ENCODE data around the gene LRBA. TPM values are rescaled to one million over a fixed set of nuclear protein-coding genes. Genes with fewer than 3 reads are reported as not detected.
"Not testable (repeated sequence)": the region's sequence is repeated elsewhere in the genome, so short reads cannot be mapped to it uniquely, and the experiment has no call there.

The LRBA gene
- total and polyA plus RNA-seq, 2 donors (not counting 3 experiments of a cell fraction or from before 2014, with no cell fraction given): 18.0 to 35.1 TPM

GRCh38 chr4:150743564-150744342 lies 271.3 kb downstream of the LRBA start:
- CTCF ChIA-PET: no interaction called here
- DNase-seq (ENCODE audit: low read depth, low spot score): no peak
- Histone ChIP-seq H3K4me1 (ENCODE audit: control insufficient read depth, extremely low read depth, insufficient read depth, low read length) (peaks cover 16% of the 10 kb centered on the region), H3K9me1 (replicated peaks; ENCODE audit: control insufficient read depth, extremely low read depth, insufficient read depth, low read length) (no peaks in the 10 kb centered on the region), H3K9ac (replicated peaks; ENCODE audit: extremely low read depth, insufficient read depth, low read length) (no peak overlapping the region), H4K20me1 (replicated peaks; ENCODE audit: control insufficient read depth, extremely low read depth, insufficient read depth, low read length) (no peaks in the 10 kb centered on the region), H2AFZ (ENCODE audit: low read depth, low read length) (no peak overlapping the region), H3K79me2 (ENCODE audit: control insufficient read depth, insufficient read depth, low read length) (no peaks in the 10 kb centered on the region), H3K27me3 (ENCODE audit: control insufficient read depth in 2 of 2, insufficient read depth in 2 of 2, low read length in 2 of 2) (no peaks in the 10 kb centered on the region), H3K27ac (ENCODE audit: insufficient read depth, low read depth, low read length) (no peak overlapping the region), H3K9me3 (replicated peaks; ENCODE audit: control insufficient read depth, insufficient read depth, low read length) (no peaks in the 10 kb centered on the region), H3K36me3 (ENCODE audit: control insufficient read depth in 2 of 2, extremely low read depth in 1 of 2, insufficient read depth in 2 of 2, low read length in 2 of 2) (no peaks in the 10 kb centered on the region), H3K4me2 (ENCODE audit: insufficient read depth, low read length) (no peak overlapping the region), H3K4me3 (replicated peaks in 1 of 3; ENCODE audit: insufficient read depth in 1 of 3, low read depth in 1 of 3, low read length in 3 of 3) (no peak overlapping the region)
- no TSS peak for BruUV-seq (replicated peaks)
- dilution Hi-C loops (cut with MboI; ENCODE audit: extremely low pct_ligation_motif_present, low sequenced_read_pairs) (no loop called here), intact Hi-C loops (cut with micrococcal nuclease) (no loop called here)
- no peak for FAIRE-seq
- no peak for TF ChIP-seq EZH2 (IDR thresholded peaks at IDR 0.05; ENCODE audit: borderline replicate concordance, low read depth, low read length, severe bottlenecking)
- no peak for TF ChIP-seq GATA2 (IDR thresholded peaks at IDR 0.05; ENCODE audit: insufficient read depth, insufficient read length, low read depth, low read length)
- no peak for TF ChIP-seq POLR2A (IDR thresholded peaks at IDR 0.05; ENCODE audit: low read depth, low read length)
- TF ChIP-seq MYC (IDR thresholded peaks at IDR 0.05; ENCODE audit: low read depth, low read length): no peak
- TF ChIP-seq CTCF (IDR thresholded peaks at IDR 0.05; ENCODE audit: extremely low read depth in 1 of 2, insufficient read depth in 1 of 2, low read depth in 1 of 2, low read length in 2 of 2): no peak
- TF ChIP-seq JUN (IDR thresholded peaks at IDR 0.05; ENCODE audit: borderline replicate concordance, insufficient read depth, insufficient read length, low read depth): no peak
- no peak for TF ChIP-seq POLR2AphosphoS5 (IDR thresholded peaks at IDR 0.05; ENCODE audit: insufficient read depth, low read depth, low read length)
- no peak for TF ChIP-seq FOS (IDR thresholded peaks at IDR 0.05; ENCODE audit: borderline replicate concordance, insufficient read depth, low read length)
- TF ChIP-seq MAX (IDR thresholded peaks at IDR 0.05; ENCODE audit: insufficient read depth, insufficient read length): no peak
- POLR2A ChIA-PET: no interaction called here

GRCh38 chr4:150742930-150743329 lies 272.2 kb downstream of the LRBA start:
- H3K4me2 ChIP-seq (ENCODE audit: insufficient read depth, low read length); dilution Hi-C loops (cut with MboI; ENCODE audit: extremely low pct_ligation_motif_present, low sequenced_read_pairs); H4K20me1 ChIP-seq (replicated peaks; ENCODE audit: control insufficient read depth, extremely low read depth, insufficient read depth, low read length); H3K79me2 ChIP-seq (ENCODE audit: control insufficient read depth, insufficient read depth, low read length); H3K27me3 ChIP-seq (ENCODE audit: control insufficient read depth in 2 of 2, insufficient read depth in 2 of 2, low read length in 2 of 2); H3K36me3 ChIP-seq (ENCODE audit: control insufficient read depth in 2 of 2, extremely low read depth in 1 of 2, insufficient read depth in 2 of 2, low read length in 2 of 2); H3K9me1 ChIP-seq (replicated peaks; ENCODE audit: control insufficient read depth, extremely low read depth, insufficient read depth, low read length); H3K27ac ChIP-seq (ENCODE audit: insufficient read depth, low read depth, low read length); H3K4me3 ChIP-seq (replicated peaks in 1 of 3; ENCODE audit: insufficient read depth in 1 of 3, low read depth in 1 of 3, low read length in 3 of 3); BruUV-seq (replicated peaks); CTCF ChIA-PET; H3K9ac ChIP-seq (replicated peaks; ENCODE audit: extremely low read depth, insufficient read depth, low read length); DNase-seq (ENCODE audit: low read depth, low spot score); FAIRE-seq; intact Hi-C loops (cut with micrococcal nuclease); POLR2A ChIA-PET; H2AFZ ChIP-seq (ENCODE audit: low read depth, low read length); H3K9me3 ChIP-seq (replicated peaks; ENCODE audit: control insufficient read depth, insufficient read depth, low read length): not testable (repeated sequence)
- peaks cover 16% of the 10 kb centered on the region for H3K4me1 ChIP-seq (ENCODE audit: control insufficient read depth, extremely low read depth, insufficient read depth, low read length)
